GM21390 (cell line): ENCODE measurements around the gene MR1.

Source experiments
- ATAC-seq: cut with Tn5 transposase; IDR thresholded peaks from one replicate; pipeline ENCODE4 v1.9.1; 2021; ENCODE audit not compliant: unreplicated experiment

Gene MR1

DNA sequence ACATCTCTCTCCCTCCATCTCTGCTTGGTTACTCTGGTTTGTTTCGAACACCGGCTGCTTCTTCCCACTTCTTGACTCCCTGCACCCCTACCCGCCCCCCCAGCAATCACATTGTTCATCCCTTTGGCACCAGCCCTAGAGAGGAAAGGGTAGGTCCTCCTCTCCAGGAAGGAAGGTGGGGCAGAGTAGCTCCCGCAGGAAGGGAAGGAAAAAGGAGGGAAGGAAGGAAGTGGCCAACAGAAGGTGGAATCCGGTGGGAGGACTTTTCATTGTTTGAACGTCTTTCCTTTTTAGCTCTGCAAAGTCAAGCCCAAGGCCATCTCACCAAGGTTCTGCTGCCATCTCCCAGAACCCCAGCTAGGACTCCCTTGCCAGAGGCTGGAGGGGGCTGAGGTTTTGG lies 72.7 kb downstream of the MR1 start:
- no peak for ATAC-seq

DNA sequence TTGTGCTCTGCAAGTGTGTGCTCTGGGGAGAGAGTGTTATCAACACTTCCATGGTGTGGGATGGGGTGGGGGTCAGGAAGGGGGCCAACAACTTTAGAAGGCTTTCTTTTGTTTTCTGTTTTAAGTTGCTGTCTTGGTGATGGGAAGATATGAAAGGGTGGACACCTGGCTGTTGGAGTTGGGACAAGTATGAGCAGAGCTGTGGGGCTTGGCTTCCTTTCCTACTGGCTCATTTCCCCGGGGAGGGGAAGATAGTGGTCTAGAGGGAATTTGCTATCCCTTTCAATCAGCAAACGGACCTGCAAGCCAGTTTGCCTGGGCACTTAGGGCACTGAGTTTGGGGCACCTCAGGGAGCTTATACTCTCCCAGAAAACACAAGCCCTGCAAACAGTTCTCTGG lies 73.9 kb downstream of the MR1 start:
- no peak for ATAC-seq

DNA sequence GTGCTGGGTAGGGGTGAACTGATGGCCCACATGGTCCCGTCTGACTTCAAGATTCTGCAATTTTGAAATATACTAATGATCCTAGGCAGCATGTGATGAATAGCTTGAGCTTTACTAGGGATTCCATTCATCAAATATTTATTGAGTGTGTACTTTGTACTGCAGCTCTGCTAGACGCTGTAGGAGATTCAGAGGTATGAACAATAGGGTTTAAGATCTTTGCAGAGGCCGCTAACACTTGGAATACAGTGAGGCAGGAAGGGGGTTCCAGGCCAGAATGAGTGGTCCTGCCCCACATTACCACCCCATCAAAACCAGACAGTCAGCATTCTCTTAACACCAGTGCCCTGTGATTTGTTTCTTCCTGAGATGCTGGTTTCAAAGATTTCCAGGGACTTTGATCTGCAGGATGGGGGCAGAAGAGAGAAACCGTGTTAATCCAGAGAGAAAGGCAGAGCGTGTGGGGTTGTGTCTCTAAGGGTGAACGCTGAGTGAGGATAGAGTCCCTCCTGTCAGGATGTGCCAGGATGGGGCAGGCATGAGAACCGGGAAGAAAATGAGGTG lies 74.6 kb downstream of the MR1 start:
- no peak for ATAC-seq

DNA sequence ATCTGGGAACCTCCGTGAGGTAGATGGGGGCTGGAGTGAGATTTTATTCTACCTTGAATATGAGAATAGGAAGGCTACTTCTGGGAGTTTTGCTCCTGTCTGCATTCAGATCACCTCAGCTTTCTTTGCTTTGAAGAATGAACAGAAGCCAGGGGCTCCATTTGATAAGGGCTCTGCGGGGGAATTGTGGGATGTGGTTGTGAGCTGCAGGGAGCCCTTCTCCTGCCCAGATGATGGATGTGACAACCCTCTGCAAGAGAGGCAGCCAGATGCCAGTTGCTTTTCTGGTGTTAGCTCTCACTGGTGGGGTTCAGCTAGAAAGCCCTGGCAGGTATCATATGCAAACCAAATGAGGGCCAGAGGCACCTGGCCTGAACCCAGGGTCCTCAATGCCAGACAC lies 76.2 kb downstream of the MR1 start:
- no peak for ATAC-seq
